ENCODE measurements around the gene HDGFL3. TPM values are rescaled to one million over a fixed set of nuclear protein-coding genes. Genes with fewer than 3 reads are reported as not detected.

HDGFL3 gene
- total and polyA plus RNA-seq, 9 of the 15 experiments (the other 6 are each of a cell fraction or from before 2014, with no cell fraction given), result 6.7 to 42.0 (median 31.4) TPM

GRCh38 chr15:83106994-83107840, 100.4 kb downstream of the HDGFL3 start, which contains the start of gene TM6SF1 (continued):
- TF ChIP-seq TFAP4 (CRISPR knock-in tag; IDR thresholded peaks at IDR 0.05; ENCODE audit: borderline replicate concordance), result peak; percentile 69; the same call in 1 of the 2 replicates
- TF ChIP-seq ZNF780A (CRISPR knock-in tag; IDR thresholded peaks at IDR 0.05), result no peak
- TF ChIP-seq RBM14 (IDR thresholded peaks at IDR 0.05; ENCODE audit: borderline replicate concordance, insufficient read depth, low read depth, low read length), result no peak
- TF ChIP-seq ZNF324 (CRISPR knock-in tag; IDR thresholded peaks at IDR 0.05), result no peak
- TF ChIP-seq ZBTB7A (IDR thresholded peaks at IDR 0.05; ENCODE audit: borderline replicate concordance, control insufficient read depth, low read depth, low read length), result peak; percentile 82; the same call in 1 of the 2 replicates
- TF ChIP-seq ZFP36 (IDR thresholded peaks at IDR 0.05; ENCODE audit: low read depth, low read length, partially characterized antibody), result peak; percentile 59
- no peak for TF ChIP-seq ZKSCAN1 (IDR thresholded peaks at IDR 0.05; ENCODE audit: low read depth, low read length)
- TF ChIP-seq HMGXB4 (CRISPR knock-in tag; IDR thresholded peaks at IDR 0.05), result no peak
- TF ChIP-seq KLF10 (CRISPR knock-in tag; IDR thresholded peaks at IDR 0.05), result no peak
- peak in 1 of 2 experiments; percentile 71; a peak in 3 of 4 replicates for TF ChIP-seq MAZ (CRISPR knock-in tag; conservative IDR thresholded peaks at IDR 0.05 in 1 of 2, IDR thresholded peaks at IDR 0.05 in 1 of 2)
- no peak for TF ChIP-seq PPARD (CRISPR knock-in tag; IDR thresholded peaks at IDR 0.05)
- no peak for TF ChIP-seq SAFB (IDR thresholded peaks at IDR 0.05; ENCODE audit: borderline replicate concordance, low read depth, low read length)
- TF ChIP-seq ETS2 (tag; IDR thresholded peaks at IDR 0.05; ENCODE audit: borderline replicate concordance, poor library complexity, severe bottlenecking), result no peak
- TF ChIP-seq ZNF143 (CRISPR knock-in tag; IDR thresholded peaks at IDR 0.05), result no peak
- no peak for TF ChIP-seq RNF219 (CRISPR knock-in tag; IDR thresholded peaks at IDR 0.05)
- no peak for TF ChIP-seq TOE1 (IDR thresholded peaks at IDR 0.05; ENCODE audit: borderline replicate concordance)
- no peak for TF ChIP-seq TOE1 (CRISPR knock-in tag; IDR thresholded peaks at IDR 0.05; ENCODE audit: borderline replicate concordance, low read depth)
- TF ChIP-seq SMAD3 (CRISPR knock-in tag; conservative IDR thresholded peaks at IDR 0.05), result no peak
- TF ChIP-seq HIVEP1 (CRISPR knock-in tag; IDR thresholded peaks at IDR 0.05), result no peak
- TF ChIP-seq ZNF395 (CRISPR knock-in tag; IDR thresholded peaks at IDR 0.05), result no peak
- peak in 1 of 2 experiments; percentile 52; a peak in 1 of 4 replicates for TF ChIP-seq TRIM24 (IDR thresholded peaks at IDR 0.05)
